Motor neuron (in vitro differentiated cells): ENCODE results near the gene VGLL2. TPM values are rescaled to one million over a fixed set of nuclear protein-coding genes. Genes with fewer than 3 reads are reported as not detected.
"Not testable (repeated sequence)": the region's sequence is repeated elsewhere in the genome, so short reads cannot be mapped to it uniquely, and the experiment has no call there.

ENCODE experiments used
- ATAC-seq, 8 experiments: fragments of 200-7000 bp; cut with Tn5 transposase; replicated peaks in 6 of 8; 2 replicates each; pipeline ENCODE4 v1.8.0; 2021; ENCODE audit warnings: mild to moderate bottlenecking in 8 of 8, moderate library complexity in 8 of 8
- H3K27ac ChIP-seq, 2 donors: fragments of 250-450 bp; sonication (Bioruptor Pico); 2 replicates each; pipeline ENCODE4 v1.9.0; 2021; ENCODE audit warnings: antibody characterized with exemption in 2 of 2, mild to moderate bottlenecking in 2 of 2, moderate library complexity in 1 of 2
- H3K4me1 ChIP-seq, 2 donors: fragments of 250-450 bp; sonication (Bioruptor Pico); replicated peaks in 1 of 2; 2 replicates each; pipeline ENCODE4 v1.6.1; 2021; ENCODE audit warnings: antibody characterized with exemption in 2 of 2, mild to moderate bottlenecking in 2 of 2, moderate library complexity in 1 of 2
- H3K4me3 ChIP-seq, 5 donors: fragments of 250-450 bp; sonication (Bioruptor Pico); 2 replicates each; pipeline ENCODE4 v1.9.0; 2021; ENCODE audit warnings: antibody characterized with exemption in 5 of 5, mild to moderate bottlenecking in 5 of 5, moderate library complexity in 4 of 5
- WGBS, 10 experiments: fragments of 450-650 bp; shearing (Covaris generic); methylation state at CpG; one replicate each; pipeline ENCODE4 v1.0.0; 2022; 5-methylcytosine and 5-hydroxymethylcytosine counted together
- in situ Hi-C, 9 experiments: fragments of 400-800 bp; cut with MboI; loops; one replicate each; pipeline ENCODE4 v1.15.0; 2021; ENCODE audit warnings: low sequenced_read_pairs in 9 of 9, low pct_unique_long_range_greater_than_20kb in 2 of 9; ENCODE audit not compliant: unreplicated experiment in 9 of 9
- total RNA-seq, 8 experiments: library from RNA; unstranded; fragments of 300-600 nt; gene quantifications; 2 replicates each; pipeline versions ENCODE4 v1.2.3 to v1.2.4, GENCODE V29; 2022

Gene VGLL2
- total RNA-seq: under 1 TPM in 3 of 8 experiments, not detected in 5; 0.14 to 0.47 (median 0.31) TPM

DNA sequence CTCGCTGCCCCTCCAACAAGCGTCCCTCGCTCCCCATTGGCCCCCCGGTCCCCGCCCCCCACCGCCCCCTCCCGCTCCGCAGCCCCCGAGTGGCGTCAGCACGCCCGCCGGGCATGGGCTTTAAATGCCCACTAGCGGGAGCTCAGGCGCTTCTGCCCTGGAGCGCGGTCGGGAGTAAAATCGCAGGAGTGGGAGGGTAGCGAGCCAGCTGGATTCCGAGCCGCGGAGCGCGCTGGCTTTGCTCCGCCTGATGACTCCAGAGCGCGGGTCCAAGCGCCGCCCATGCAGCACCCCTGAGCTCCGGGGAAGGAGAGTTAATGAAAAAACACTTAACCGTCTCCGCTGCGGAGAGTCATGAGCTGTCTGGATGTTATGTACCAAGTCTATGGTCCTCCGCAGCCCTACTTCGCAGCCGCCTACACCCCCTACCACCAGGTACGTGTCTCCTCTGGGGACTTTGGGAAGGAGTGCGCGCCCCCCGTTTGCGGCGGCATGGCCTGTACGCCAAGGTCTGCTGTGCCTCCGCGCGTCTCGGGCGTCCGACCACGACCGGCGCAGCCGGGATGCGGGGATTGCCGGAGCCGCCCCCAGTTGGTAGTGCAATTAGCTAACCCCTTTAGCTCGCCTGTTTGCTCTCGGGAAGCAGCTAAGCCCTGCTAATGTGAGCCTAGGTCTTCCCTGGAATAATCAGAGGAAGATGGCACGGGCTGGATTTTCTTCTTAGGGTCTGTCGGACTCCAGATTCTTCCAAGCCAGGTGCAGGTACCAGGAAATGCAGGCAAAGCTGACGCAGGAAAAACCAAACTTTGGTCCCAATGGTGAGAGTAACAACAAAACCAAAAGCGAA lies at the start of gene VGLL2:
Gene VGLL2 (plus strand): TSS at position 149 of the 847 bp plus-strand sequence. CDS start 206 bp downstream, at position 355.
- no peak within 1 kb of the TSS for H3K27ac ChIP-seq
- ATAC-seq: peak; percentile 51 to 91 (median 90)
- in situ Hi-C loops: no loop called here
- H3K4me3 ChIP-seq: peak within 1 kb of the TSS; percentile 15 to 36 (median 28)
- 0 to 3% (median 0%) methylated on average over 1 to 11 of the region's 63 CpGs; no CpG with 5 or more reads in 3 of the 10 experiments for WGBS, 10 experiments
- H3K4me1 ChIP-seq: peaks cover 4 to 13% of the 10 kb centered on the region in 2 donors

- no peak for ATAC-seq
- no peaks in the 10 kb centered on the region for H3K4me1 ChIP-seq
- 21 to 100% (median 83%) methylated on average over 1 to 3 of the region's 3 CpGs; no CpG with 5 or more reads in 1 of the 10 experiments for WGBS, 10 experiments
- no peak overlapping the region for H3K4me3 ChIP-seq
- in situ Hi-C loops: no loop called here
- H3K27ac ChIP-seq: no peak overlapping the region
Measured at GRCh38 chr6:117222861-117223260, 42.5 kb upstream of the VGLL2 start.

GRCh38 chr6:117226778-117227177 lies 38.6 kb upstream of the VGLL2 start:
- Histone ChIP-seq H3K4me1 (peaks cover 0 to 4% of the 10 kb centered on the region in 2 donors), H3K27ac (no peak overlapping the region), H3K4me3 (no peak overlapping the region)
- ATAC-seq: no peak
- in situ Hi-C loops: no loop called here
- 0 to 100% (median 45%) methylated on average over 1 of the region's 1 CpG; no CpG with 5 or more reads in 4 of the 10 experiments for WGBS, 10 experiments

DNA sequence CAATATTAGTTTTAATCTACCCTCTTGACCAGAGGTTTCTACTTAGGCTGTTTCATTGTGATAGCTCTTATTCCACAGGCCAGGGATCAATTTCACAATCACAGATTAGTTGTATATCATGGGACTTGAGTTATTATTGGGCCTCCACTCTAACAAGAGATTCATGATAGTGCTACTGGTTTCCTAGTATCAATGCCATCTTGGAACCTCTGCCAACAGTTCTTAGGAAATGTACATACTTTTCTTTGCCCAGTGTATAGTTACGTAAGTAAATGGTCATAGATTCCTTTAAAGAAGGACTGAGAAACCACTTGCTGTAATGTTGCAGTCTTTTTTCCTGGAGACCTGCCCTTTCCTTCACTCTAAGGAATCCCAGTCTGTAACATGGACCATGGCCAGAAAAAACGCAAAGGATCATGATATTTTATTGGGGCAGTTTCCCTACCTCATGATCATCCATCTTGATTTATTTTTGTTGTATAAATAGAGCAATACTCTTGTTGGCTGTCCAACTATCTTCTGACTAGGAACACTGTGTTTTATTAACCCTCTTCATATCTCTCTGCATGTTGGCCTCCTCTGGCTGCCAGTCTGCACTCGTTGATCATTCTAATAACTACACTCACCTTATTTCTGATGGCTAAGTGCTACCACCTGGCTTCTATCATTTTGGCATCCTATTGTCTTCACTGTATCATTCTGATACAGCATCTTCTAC lies 38.0 kb upstream of the VGLL2 start:
- 0 to 100% (median 78%) methylated on average over 1 to 3 of the region's 3 CpGs; no CpG with 5 or more reads in 2 of the 10 experiments for WGBS, 10 experiments
- Histone ChIP-seq H3K4me1 (peaks cover 4 to 5% of the 10 kb centered on the region in 2 donors), H3K4me3 (no peak overlapping the region), H3K27ac (no peak overlapping the region)
- no peak for ATAC-seq
- in situ Hi-C loops: no loop called here

DNA sequence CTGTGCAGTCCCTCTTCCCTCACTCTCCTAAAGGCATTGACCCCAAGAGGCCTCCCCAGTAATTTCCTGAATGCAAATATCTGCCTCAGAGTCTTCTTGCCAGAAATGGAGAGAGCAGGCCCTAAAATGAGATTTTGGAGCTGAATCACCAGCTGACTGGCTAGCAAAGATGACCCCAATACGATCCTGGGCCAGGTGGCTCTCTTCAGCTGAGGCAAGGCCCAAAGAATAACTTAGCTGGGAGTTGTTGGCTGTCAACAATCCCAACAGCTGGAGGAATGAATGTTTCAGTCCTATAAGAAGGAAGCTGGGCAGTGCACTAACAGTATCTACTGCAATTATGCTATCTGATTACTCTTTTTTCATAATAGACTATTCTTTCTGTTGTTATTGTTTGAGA lies 37.2 kb upstream of the VGLL2 start:
- no peak overlapping the region for H3K27ac ChIP-seq
- H3K4me1 ChIP-seq: peaks cover 4 to 8% of the 10 kb centered on the region in 2 donors
- no peak overlapping the region for H3K4me3 ChIP-seq
- 0 to 100% (median 57%) methylated on average over 1 of the region's 1 CpG; no CpG with 5 or more reads in 7 of the 10 experiments for WGBS, 10 experiments
- in situ Hi-C loops: no loop called here
- no peak for ATAC-seq

GRCh38 chr6:117229870-117230269 lies 35.5 kb upstream of the VGLL2 start:
- no peak for ATAC-seq
- WGBS, 10 experiments: 0 to 100% (median 64%) methylated on average over 1 of the region's 1 CpG; no CpG with 5 or more reads in 3 of the 10 experiments
- no peak overlapping the region for H3K4me3 ChIP-seq
- no peak overlapping the region for H3K27ac ChIP-seq
- peaks cover 8 to 10% of the 10 kb centered on the region in 2 donors for H3K4me1 ChIP-seq
- in situ Hi-C loops: no loop called here

- no peak for ATAC-seq
- in situ Hi-C loops: no loop called here
- peaks cover 8 to 10% of the 10 kb centered on the region in 2 donors for H3K4me1 ChIP-seq
- H3K27ac ChIP-seq: no peak overlapping the region
- H3K4me3 ChIP-seq: no peak overlapping the region
- 0 to 100% (median 75%) methylated on average over 1 to 2 of the region's 2 CpGs; no CpG with 5 or more reads in 3 of the 10 experiments for WGBS, 10 experiments
Measured at GRCh38 chr6:117231466-117231865, 33.9 kb upstream of the VGLL2 start.

DNA sequence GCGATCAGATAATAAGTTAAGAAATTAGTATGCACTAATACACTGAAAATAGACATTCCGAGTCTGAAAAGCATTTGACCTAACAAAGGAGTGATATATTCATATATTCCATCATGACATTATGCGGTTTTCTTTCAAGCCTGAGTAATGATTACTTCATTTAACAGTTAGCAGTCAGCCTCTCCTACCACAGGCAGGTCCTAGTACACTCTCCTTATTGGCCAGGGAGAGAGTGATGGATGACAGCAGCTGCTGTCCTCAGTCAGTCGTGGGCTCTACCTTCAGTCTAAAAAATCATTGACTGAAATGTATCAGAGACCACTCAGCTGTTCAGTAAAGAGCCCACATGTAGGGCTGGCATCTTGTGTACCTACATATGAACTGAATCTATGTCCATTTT lies 33.2 kb upstream of the VGLL2 start:
- ATAC-seq: peak in 5 of 8 experiments; percentile 84 to 93 (median 89)
- H3K4me1 ChIP-seq: peaks cover 8 to 10% of the 10 kb centered on the region in 2 donors
- no peak overlapping the region for H3K27ac ChIP-seq
- no peak overlapping the region for H3K4me3 ChIP-seq
- in situ Hi-C loops: no loop called here
- 11 to 75% (median 37%) methylated on average over 1 to 4 of the region's 4 CpGs for WGBS, 10 experiments

GRCh38 chr6:117233145-117233544 lies 32.2 kb upstream of the VGLL2 start:
- H3K4me3 ChIP-seq: no peak overlapping the region
- in situ Hi-C loops: no loop called here
- WGBS, 10 experiments: 0 to 56% (median 0%) methylated on average over 1 to 3 of the region's 3 CpGs; no CpG with 5 or more reads in 3 of the 10 experiments
- peak in 5 of 8 experiments; percentile 57 to 89 (median 70) for ATAC-seq
- H3K27ac ChIP-seq: no peak overlapping the region
- H3K4me1 ChIP-seq: peaks cover 8 to 10% of the 10 kb centered on the region in 2 donors

DNA sequence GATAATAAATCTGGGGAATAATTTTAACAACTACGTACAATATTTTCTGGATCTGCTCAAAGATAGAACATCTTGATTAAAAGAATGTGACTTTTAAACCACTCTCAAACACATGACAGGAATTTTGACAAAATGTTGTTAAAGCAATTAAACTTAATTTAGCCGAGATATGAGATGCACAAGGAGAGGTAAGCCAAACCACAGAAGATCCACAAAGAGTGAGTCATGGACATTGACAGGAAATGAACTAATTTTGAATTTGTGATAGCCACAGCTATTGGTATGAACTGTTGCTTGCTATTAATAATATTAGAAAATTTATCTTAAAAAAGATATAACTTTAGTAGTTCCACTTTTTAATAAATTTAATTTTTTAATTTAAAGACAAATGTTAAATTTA lies 27.8 kb upstream of the VGLL2 start:
- no peak overlapping the region for H3K27ac ChIP-seq
- H3K4me1 ChIP-seq: peaks cover 4 to 5% of the 10 kb centered on the region in 2 donors
- in situ Hi-C loops: no loop called here
- ATAC-seq: no peak
- WGBS, 10 experiments: 8 to 100% (median 83%) methylated on average over 1 to 2 of the region's 2 CpGs
- no peak overlapping the region for H3K4me3 ChIP-seq

GRCh38 chr6:117244571-117244970 lies 20.8 kb upstream of the VGLL2 start:
- WGBS, 10 experiments: 0 to 80% (median 38%) methylated on average over 1 to 4 of the region's 13 CpGs; no CpG with 5 or more reads in 4 of the 10 experiments
- peak overlapping the region in 4 of 5 donors; percentile 24 to 36 (median 29) for H3K4me3 ChIP-seq

DNA sequence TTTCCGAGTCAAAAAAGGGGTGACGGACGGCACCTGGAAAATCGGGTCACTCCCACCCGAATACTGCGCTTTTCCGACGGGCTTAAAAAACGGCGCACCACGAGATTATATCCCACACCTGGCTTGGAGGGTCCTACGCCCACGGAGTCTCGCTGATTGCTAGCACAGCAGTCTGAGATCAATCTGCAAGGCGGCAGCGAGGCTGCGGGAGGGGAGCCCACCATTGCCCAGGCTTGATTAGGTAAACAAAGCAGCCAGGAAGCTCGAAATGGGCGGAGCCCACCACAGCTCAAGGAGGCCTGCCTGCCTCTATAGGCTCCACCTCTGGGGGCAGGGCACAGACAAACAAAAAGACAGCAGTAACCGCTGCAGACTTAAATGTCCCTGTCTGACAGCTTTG lies 20.4 kb upstream of the VGLL2 start:
- H3K27ac ChIP-seq, ATAC-seq, in situ Hi-C loops, H3K4me1 ChIP-seq: not testable (repeated sequence)
- peak overlapping the region in 4 of 5 donors; percentile 24 to 36 (median 29) for H3K4me3 ChIP-seq
- 27% methylated on average over 3 of the region's 20 CpGs; no CpG with 5 or more reads in 9 of the 10 experiments for WGBS, 10 experiments

More at GRCh38 chr6:117244571-117244970, 20.8 kb upstream of the VGLL2 start:
- ATAC-seq, in situ Hi-C loops, H3K27ac ChIP-seq, H3K4me1 ChIP-seq: not testable (repeated sequence)

DNA sequence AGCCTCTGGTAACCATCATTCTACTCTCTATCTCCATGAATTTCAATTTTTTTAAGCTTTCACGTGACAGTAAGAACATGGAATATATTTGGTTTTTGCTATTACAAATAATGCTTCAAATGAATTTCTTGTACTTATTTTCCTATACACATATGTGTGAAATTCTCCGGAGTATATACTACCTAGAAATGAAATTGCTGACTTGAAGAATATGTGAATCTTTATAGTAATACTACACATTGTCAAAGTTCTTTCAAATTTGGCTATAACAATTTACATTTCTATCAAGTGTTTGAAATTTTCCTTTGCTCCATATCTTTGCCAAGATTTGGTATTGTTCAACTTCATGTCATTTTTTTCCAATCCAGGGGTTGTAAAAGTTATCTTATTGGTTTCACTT lies 11.6 kb upstream of the VGLL2 start:
- in situ Hi-C loops: no loop called here
- no peaks in the 10 kb centered on the region for H3K4me1 ChIP-seq
- ATAC-seq: no peak
- H3K27ac ChIP-seq: no peak overlapping the region
- no peak overlapping the region for H3K4me3 ChIP-seq
- 0 to 100% (median 87%) methylated on average over 1 to 2 of the region's 2 CpGs for WGBS, 10 experiments
